Measurements from ENCODE around the gene TOMM34.
A peak's percentile ranks its signal among the peaks of the same experiment; 100 is the strongest.

Gene TOMM34

GRCh38 chr20:44914924-44915323, 45.3 kb downstream of the TOMM34 start:
- TF ChIP-seq CTCF (IDR thresholded peaks at IDR 0.05; ENCODE audit: unreplicated experiment in 3 of 3): no peak
- Mint-ChIP-seq H3K27me3 (ENCODE audit: low read depth) (no peaks in the 10 kb centered on the region), H3K4me3 (no peak overlapping the region), H3K4me1 (no peaks in the 10 kb centered on the region), H3K9me3 (no peaks in the 10 kb centered on the region), H3K27ac (no peak overlapping the region), H3K36me3 (ENCODE audit: low read depth) (peaks cover 8% of the 10 kb centered on the region)

GRCh38 chr20:44912189-44912588, 48.0 kb downstream of the TOMM34 start:
- TF ChIP-seq CTCF (IDR thresholded peaks at IDR 0.05; ENCODE audit: unreplicated experiment in 3 of 3): no peak
- H3K27ac Mint-ChIP-seq: no peak overlapping the region
- peak overlapping the region; percentile 73 to 82 (median 76) for H3K4me3 Mint-ChIP-seq
- H3K27me3 Mint-ChIP-seq (ENCODE audit: low read depth): no peaks in the 10 kb centered on the region
- H3K4me1 Mint-ChIP-seq: peaks cover 4% of the 10 kb centered on the region
- H3K9me3 Mint-ChIP-seq: no peaks in the 10 kb centered on the region
- H3K36me3 Mint-ChIP-seq (ENCODE audit: low read depth): peaks cover 20% of the 10 kb centered on the region

- Mint-ChIP-seq H3K27ac (peak overlapping the region in 1 of 3 experiments; percentile 37), H3K9me3 (no peaks in the 10 kb centered on the region), H3K36me3 (ENCODE audit: low read depth) (peaks cover 28% of the 10 kb centered on the region), H3K4me3 (peak overlapping the region; percentile 73 to 82 (median 76)), H3K27me3 (ENCODE audit: low read depth) (no peaks in the 10 kb centered on the region), H3K4me1 (peaks cover 4% of the 10 kb centered on the region)
- peak; percentile 32 to 57 (median 32) for TF ChIP-seq CTCF (IDR thresholded peaks at IDR 0.05; ENCODE audit: unreplicated experiment in 3 of 3)
These were observed 48.8 kb downstream of the TOMM34 start for GRCh38 chr20:44911264-44911921.

GRCh38 chr20:44910690-44911262, 49.4 kb downstream of the TOMM34 start:
- Mint-ChIP-seq H3K27ac (no peak overlapping the region), H3K27me3 (ENCODE audit: low read depth) (no peaks in the 10 kb centered on the region), H3K4me3 (peak overlapping the region; percentile 85 to 89 (median 86)), H3K4me1 (peaks cover 4% of the 10 kb centered on the region), H3K36me3 (ENCODE audit: low read depth) (peaks cover 34% of the 10 kb centered on the region), H3K9me3 (no peaks in the 10 kb centered on the region)
- no peak for TF ChIP-seq CTCF (IDR thresholded peaks at IDR 0.05; ENCODE audit: unreplicated experiment in 3 of 3)

GRCh38 chr20:44909872-44910689, 50.1 kb downstream of the TOMM34 start, which contains the start of gene PABPC1L:
PABPC1L (plus strand) TSS chr20:44910060; CDS start chr20:44910144, 84 bp downstream.
- H3K4me1 Mint-ChIP-seq: peaks cover 4% of the 10 kb centered on the region
- peak within 1 kb of the TSS in 1 of 3 experiments; percentile 14 for H3K27ac Mint-ChIP-seq

More at GRCh38 chr20:44909872-44910689, 50.1 kb downstream of the TOMM34 start, which contains the start of gene PABPC1L:
- peaks cover 38% of the 10 kb centered on the region for H3K36me3 Mint-ChIP-seq (ENCODE audit: low read depth)
- no peaks in the 10 kb centered on the region for H3K9me3 Mint-ChIP-seq
- H3K27me3 Mint-ChIP-seq (ENCODE audit: low read depth): no peaks in the 10 kb centered on the region
- H3K4me3 Mint-ChIP-seq: peak within 1 kb of the TSS; percentile 85 to 89 (median 86)
- TF ChIP-seq CTCF (IDR thresholded peaks at IDR 0.05; ENCODE audit: unreplicated experiment in 3 of 3): no peak
